Left kidney (tissue), 2 donors: ENCODE measurements around the gene FBXW7. TPM values are rescaled to one million over a fixed set of nuclear protein-coding genes. Genes with fewer than 3 reads are reported as not detected.

Experiments used
- DNase-seq: peaks from one replicate; pipeline ENCODE4 v3.0.0-alpha.2; 2013
- polyA plus RNA-seq: library from polyadenylated mRNA; unstranded; fragments of 120-200 nt; gene quantifications from one replicate; pipeline ENCODE4 v1.2.1, GENCODE V29; 2013; ENCODE audit not compliant: insufficient read length

Gene FBXW7
- polyA plus RNA-seq, 1 donor, result 42.9 TPM

DNA sequence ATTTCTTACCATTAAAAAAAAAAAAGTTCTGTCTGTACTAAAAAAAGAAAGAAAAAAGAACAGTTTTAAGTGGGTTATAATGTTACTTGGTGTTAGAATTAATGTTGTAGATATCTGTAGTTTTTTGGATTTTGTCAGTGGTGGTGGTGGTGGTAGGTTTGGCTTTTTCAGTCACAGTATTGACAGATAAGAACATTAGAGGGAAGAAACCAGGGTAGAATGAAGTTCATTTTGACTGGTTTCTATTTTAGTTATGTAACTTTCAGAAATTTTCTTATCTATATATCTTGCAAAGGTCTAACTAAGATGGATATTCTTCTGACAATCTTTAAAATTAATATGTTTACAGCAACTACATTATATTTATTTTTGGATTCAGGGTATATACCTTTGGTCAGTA is 105.4 kb downstream of the FBXW7 start:
- no peak for DNase-seq

DNA sequence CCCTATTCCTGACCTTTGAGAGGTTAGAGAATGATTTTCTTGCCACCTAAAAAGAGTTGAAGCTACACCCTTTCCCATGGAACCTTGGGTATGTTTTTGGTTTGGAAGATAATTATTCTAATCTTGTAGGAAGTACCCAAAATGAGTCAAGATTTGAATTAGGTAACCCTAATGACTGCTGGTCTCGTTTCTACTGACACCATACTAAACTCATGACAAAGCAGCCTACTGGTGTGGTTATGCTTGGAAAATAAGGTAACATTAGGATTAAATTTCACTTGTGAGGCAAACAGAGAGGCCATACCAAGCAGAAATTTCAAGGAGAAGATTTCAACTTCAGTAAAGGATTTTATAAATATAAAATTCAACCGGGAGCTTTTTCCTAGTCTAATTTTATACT is 107.9 kb downstream of the FBXW7 start:
- no peak for DNase-seq

DNA sequence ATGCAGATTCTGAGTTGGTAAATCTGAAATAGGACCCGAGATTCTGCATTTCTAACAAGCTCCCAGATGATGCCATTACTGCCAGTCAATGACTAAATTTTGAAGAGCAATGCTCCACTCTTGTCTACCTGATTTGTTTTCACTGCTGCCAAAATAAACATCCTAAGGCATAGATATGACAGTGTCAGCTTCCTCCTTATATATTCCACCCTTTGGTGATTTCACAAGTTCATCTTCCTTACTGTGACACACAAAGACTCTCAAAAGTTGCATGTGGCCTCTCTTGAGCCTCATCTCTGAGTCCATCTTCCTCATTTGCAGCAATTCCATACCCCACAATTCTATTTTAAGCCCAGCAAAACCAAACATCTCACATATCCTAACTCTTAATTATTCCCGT is 110.9 kb downstream of the FBXW7 start:
- DNase-seq, result no peak

DNA sequence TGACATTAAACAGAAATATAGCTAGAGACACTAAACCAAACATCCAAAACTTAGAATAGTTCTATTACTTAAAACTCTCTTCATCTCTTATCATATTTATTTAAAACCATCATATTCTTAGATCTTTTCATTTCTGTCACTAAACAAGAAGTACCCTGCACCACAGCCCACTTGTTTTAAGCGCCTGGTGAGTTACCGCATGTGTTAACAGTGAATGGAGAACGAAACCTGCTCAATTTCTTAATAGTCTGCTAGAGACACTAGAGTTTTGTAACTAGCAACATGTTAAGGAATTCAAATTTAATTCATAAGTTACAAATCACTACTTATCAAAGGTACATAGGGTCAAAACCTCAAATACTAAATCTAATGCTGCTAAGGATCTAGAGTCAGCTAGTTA is 111.5 kb downstream of the FBXW7 start:
- DNase-seq, result no peak

DNA sequence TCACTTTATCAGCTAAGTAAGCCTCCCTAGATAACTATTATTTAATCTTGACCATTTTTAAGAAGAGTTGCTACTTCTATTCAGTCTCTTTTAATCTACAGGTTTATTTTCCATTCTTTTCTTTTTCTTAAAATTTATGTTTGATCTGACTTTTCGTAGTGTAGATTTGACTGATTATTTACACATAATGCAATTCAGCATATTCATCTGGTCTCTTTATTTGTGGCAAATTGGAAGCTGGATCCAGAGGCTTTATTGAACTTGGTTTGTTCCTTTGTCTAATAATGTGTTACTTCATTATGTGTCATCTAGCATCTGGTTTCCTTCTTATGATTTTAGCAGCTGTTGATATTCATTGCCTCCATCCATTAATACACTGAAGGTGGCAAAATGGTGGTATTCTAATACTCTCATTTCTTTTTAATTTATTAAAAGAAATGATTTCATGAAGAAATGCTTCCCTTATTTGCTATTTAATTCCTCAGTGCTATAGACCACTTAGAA is 113.0 kb downstream of the FBXW7 start:
- no peak for DNase-seq

DNA sequence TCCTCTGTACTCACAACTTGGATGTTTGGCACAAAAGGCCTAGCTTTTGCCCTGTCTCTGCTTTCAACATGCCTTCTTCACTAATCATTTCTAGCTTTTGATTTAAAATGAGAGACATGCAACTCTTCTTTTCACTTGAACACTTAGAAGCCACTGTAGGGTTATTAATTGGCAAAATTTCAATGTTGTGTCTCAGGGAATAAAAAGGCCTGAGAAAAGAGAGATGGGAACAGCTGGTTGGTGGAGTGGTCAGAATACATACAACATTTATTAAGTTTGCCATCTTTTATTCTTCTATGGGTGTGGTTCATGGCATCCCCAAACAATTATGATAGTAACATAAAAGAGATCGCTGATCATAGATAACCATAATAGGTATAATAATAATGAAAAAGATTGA is 114.3 kb downstream of the FBXW7 start:
- DNase-seq, result no peak

- no peak for DNase-seq
Observed at GRCh38 chr4:152419809-152420208, 116.1 kb downstream of the FBXW7 start.

- DNase-seq, result no peak
Observed at GRCh38 chr4:152417673-152418072, 118.2 kb downstream of the FBXW7 start.

DNA sequence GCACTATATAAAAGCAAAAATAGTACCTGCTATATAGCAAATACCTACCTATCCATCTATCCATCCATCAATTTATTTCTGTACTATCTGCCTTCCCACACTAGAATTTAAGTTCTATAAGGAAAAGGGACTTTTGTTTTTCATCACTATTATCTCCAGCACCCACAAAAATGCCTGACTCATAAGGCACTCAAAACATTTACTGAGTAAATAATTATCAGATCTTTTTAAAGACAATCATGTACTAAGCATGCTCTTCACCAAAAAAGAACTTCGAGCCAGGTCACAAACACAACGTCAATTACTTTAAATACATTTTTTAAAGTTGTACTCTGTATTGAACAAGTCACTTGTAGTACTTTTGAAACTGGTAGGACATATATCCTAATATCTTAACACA is 119.9 kb downstream of the FBXW7 start:
- DNase-seq, result no peak

DNA sequence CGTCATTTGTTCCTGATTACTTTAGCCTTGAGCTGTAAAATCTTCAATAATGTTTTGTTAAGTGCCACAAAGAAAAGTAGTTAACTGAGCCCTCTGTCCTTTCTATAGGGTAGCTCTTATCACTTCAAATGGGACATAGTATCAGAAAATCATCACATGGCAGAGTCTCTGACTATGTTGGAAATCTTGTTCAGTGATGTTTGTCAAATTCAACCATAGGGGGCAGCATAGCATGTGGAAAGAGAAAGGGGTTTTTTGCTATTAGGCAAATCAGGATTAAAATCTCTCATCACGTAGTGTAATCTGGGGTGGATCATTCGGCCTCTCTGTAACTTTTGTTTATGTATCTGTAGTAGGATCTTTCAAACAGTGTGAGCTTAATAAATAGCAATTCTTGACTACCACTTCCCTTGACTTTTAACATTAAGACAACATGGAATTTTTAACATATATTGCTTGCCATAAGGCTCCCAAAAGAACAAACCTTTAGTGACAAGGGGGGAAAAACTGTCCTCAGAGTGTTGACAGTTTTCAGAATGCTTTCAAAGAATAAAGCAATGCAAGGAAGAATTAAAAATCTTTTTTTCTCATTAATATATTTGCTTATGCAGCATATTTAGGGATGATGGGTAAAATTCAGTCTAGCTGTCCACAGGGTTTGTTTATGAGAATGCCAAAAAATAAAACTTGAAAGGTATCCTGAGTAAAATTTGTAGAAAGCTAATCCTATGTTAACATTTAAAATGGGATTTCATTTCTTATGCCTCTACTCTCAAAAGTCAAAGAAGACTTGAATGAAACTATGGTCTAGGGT is 127.2 kb downstream of the FBXW7 start:
- no peak for DNase-seq

DNA sequence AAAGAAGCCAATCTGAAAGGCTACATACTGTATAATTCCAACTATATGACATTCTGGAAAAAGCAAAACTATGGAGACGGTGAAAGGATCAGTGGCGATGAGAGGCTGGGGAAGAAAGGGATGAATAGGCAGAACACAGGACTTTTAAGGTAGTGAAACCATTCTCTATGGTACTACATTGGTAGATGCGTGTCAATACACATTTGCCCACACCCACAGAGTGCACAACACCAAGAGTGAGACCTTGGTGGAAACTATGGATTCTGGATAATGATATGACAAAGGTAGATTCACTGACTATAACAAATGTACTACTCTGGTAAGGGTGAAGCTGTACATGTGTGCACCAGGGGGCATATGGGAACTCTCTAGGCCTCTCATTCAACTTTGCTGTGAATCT is 134.5 kb downstream of the FBXW7 start:
- DNase-seq, result no peak

- no peak for DNase-seq
Observed at GRCh38 chr4:152399246-152399645, 136.6 kb downstream of the FBXW7 start.

DNA sequence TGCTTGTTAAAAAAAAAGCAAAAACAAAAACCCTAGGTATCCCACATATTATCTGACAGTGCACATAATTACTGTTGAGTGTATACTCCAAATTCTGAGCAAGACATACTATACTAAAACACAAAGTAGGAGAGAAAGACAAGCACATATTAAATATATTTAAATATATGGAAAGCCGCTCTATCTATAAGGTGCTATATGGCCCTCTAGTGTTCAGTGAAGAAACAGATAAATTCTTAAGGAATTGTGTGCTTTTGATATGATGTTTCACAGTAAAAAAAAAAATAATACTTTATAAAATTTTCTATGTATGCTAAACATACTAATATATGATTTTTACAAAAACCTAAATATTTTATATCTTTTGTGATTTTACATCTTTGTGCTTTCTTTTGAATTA is 137.8 kb downstream of the FBXW7 start:
- DNase-seq, result no peak

DNA sequence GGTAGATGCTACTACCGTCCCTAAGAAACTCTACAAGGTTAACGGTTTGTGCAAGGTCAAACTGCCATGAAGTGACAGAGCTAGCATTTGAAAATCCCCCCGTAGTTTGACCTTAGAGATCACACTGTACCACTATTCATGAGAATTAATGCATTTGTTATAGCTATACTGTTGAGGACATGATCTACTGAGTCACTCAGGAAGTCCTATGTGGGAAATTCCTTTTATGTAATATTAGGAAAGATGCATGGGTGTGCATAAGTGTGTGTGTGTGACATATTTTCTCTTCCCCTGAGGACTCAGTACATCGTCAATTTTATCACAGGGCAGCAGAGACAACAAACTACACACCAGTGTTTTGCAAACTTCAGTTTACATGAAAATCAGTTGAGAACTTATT is 141.1 kb downstream of the FBXW7 start:
- no peak for DNase-seq

GRCh38 chr4:152392079-152392478 is 143.8 kb downstream of the FBXW7 start:
- no peak for DNase-seq

DNA sequence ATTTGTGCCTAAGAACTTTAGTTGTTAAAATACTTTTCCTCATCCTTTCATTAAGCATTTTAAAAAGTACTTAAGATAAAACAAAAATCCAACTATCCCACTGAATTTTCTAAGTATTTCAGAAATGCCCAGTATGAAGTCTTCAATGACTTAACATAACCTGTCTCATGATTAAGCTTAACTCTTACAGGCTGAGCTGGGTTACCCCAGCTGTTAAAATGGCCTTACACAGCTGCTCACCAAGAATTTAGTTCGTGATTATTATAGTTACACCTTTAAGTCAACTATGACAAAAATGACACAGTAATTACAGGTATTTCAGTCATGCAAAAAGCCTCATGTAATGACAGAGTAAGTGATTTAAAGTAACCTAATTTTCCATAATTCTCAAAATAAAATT is 145.7 kb downstream of the FBXW7 start:
- DNase-seq, result no peak

GRCh38 chr4:152389359-152389758 is 146.5 kb downstream of the FBXW7 start:
- no peak for DNase-seq

GRCh38 chr4:152385551-152385950 is 150.3 kb downstream of the FBXW7 start:
- DNase-seq, result no peak

- no peak for DNase-seq
Observed at GRCh38 chr4:152382057-152382785, 153.7 kb downstream of the FBXW7 start.

- DNase-seq, result no peak
Observed at GRCh38 chr4:152380919-152381318, 155.0 kb downstream of the FBXW7 start.

GRCh38 chr4:152380185-152380584 is 155.7 kb downstream of the FBXW7 start:
- no peak for DNase-seq

GRCh38 chr4:152374606-152375285 is 161.1 kb downstream of the FBXW7 start:
- no peak for DNase-seq

DNA sequence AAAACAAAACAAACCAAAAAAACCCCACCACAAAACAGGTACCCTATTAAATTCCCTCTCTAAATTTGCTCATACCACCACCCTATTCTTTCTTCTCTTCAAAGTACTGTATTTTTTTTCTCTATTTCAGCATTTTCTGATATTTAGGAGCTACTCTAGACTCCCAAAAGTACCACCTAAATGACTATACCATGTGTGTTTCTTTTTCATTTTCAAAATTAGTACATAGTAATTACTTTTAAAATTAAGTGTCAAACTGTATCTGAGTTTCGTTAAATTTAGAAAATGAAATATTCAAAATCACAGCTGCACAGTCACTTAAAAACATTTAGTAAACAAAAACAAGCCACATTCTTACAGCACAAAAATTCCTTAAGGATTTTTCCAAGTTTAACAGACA is 161.7 kb downstream of the FBXW7 start:
- no peak for DNase-seq
